Cardiac muscle cell (in vitro differentiated cells and primary cell): Measurements from ENCODE around the gene GTF2H1. TPM values are rescaled to one million over a fixed set of nuclear protein-coding genes. Genes with fewer than 3 reads are reported as not detected.

Source experiments
- DNase-seq, 2 donors: peaks; one replicate each; pipeline versions ENCODE4 v3.0.0 to v3.0.0-alpha.2; 2010 to 2017; ENCODE audit warnings: low read depth in 1 of 2, low spot score in 1 of 2
- H3K27ac ChIP-seq: fragments of 200-600 bp; sonication (generic); 2 replicates; pipeline ENCODE4 v1.5.1; 2016
- H3K27me3 ChIP-seq: fragments of 200-600 bp; sonication (generic); 2 replicates; pipeline ENCODE4 v1.6.0; 2016; ENCODE audit warnings: control low read depth
- H3K36me3 ChIP-seq: fragments of 200-600 bp; sonication (generic); 2 replicates; pipeline ENCODE4 v1.5.1; 2016; ENCODE audit warnings: control low read depth
- H3K4me1 ChIP-seq: fragments of 200-600 bp; sonication (generic); 2 replicates; pipeline ENCODE4 v1.8.1; 2017; ENCODE audit warnings: low read depth, mild to moderate bottlenecking, mixed run types
- H3K4me3 ChIP-seq: fragments of 200-600 bp; sonication (generic); 2 replicates; pipeline ENCODE4 v1.5.1; 2016; ENCODE audit warnings: mild to moderate bottlenecking
- H3K9me3 ChIP-seq: fragments of 200-600 bp; sonication (generic); 2 replicates; pipeline ENCODE4 v1.5.1; 2017; ENCODE audit warnings: low read depth, mild to moderate bottlenecking, control low read depth
- polyA plus RNA-seq: library from polyadenylated mRNA; unstranded; fragments of >200 nt; fragmentation: Nextera tagmentation; extraction: Ambion mirVana; gene quantifications from 2 replicates; pipeline ENCODE4 v1.2.1, GENCODE V29; 2016
- total RNA-seq: library from RNA; depleted of rRNA; stranded (reverse); fragments of >200 nt; gene quantifications from 2 replicates; pipeline ENCODE4 v1.2.3, GENCODE V29; 2016
- TF ChIP-seq, protein P1 (sequence below): IDR thresholded peaks from 2 replicates; pipeline ENCODE4 v1.5.1; 2012; ENCODE audit warnings: low read depth, mild to moderate bottlenecking, low read length

Gene GTF2H1
- total and polyA plus RNA-seq, 2 experiments from 2014 or later: 24.6 to 25.8 TPM

DNA sequence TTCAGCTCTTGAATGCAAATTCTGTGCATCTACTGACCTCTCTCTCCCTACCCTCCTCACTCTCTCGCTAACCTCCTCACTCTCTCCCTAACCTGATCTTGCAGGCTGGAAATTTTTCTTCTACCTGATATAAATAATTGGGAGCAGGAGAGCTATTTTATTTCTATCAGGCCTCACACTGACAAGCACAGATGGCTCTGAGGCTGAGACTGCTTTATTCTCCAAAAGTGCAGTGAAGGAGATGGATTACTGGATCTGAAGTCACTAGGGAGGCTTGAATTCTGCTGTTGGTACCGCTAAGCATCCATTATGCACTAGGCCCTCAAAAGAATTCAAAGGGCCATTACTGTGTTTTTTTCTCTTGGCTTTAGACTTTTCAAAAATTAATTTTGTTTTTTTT, 52.6 kb downstream of the GTF2H1 start:
- H3K27me3 ChIP-seq: no peaks in the 10 kb centered on the region
- no peak for DNase-seq
- no peaks in the 10 kb centered on the region for H3K4me1 ChIP-seq
- H3K27ac ChIP-seq: no peak overlapping the region
- TF ChIP-seq, protein P1, sequence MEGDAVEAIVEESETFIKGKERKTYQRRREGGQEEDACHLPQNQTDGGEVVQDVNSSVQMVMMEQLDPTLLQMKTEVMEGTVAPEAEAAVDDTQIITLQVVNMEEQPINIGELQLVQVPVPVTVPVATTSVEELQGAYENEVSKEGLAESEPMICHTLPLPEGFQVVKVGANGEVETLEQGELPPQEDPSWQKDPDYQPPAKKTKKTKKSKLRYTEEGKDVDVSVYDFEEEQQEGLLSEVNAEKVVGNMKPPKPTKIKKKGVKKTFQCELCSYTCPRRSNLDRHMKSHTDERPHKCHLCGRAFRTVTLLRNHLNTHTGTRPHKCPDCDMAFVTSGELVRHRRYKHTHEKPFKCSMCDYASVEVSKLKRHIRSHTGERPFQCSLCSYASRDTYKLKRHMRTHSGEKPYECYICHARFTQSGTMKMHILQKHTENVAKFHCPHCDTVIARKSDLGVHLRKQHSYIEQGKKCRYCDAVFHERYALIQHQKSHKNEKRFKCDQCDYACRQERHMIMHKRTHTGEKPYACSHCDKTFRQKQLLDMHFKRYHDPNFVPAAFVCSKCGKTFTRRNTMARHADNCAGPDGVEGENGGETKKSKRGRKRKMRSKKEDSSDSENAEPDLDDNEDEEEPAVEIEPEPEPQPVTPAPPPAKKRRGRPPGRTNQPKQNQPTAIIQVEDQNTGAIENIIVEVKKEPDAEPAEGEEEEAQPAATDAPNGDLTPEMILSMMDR: no peak
- H3K36me3 ChIP-seq: no peaks in the 10 kb centered on the region
- H3K4me3 ChIP-seq: no peak overlapping the region
- H3K9me3 ChIP-seq: no peaks in the 10 kb centered on the region

- TF ChIP-seq, protein P1: no peak
- H3K36me3 ChIP-seq: no peaks in the 10 kb centered on the region
Measured at GRCh38 chr11:18375941-18376340, 53.6 kb downstream of the GTF2H1 start.

GRCh38 chr11:18379201-18379600, 56.8 kb downstream of the GTF2H1 start:
- Histone ChIP-seq H3K4me3 (no peak overlapping the region), H3K36me3 (no peaks in the 10 kb centered on the region), H3K9me3 (no peaks in the 10 kb centered on the region), H3K27ac (no peak overlapping the region), H3K4me1 (peaks cover 14% of the 10 kb centered on the region), H3K27me3 (no peaks in the 10 kb centered on the region)
- DNase-seq: no peak
- TF ChIP-seq, protein P1: no peak

More at GRCh38 chr11:18375941-18376340, 53.6 kb downstream of the GTF2H1 start:
- Histone ChIP-seq H3K9me3 (no peaks in the 10 kb centered on the region), H3K27me3 (no peaks in the 10 kb centered on the region), H3K4me1 (no peaks in the 10 kb centered on the region), H3K27ac (no peak overlapping the region), H3K4me3 (no peak overlapping the region)
- DNase-seq: no peak

DNA sequence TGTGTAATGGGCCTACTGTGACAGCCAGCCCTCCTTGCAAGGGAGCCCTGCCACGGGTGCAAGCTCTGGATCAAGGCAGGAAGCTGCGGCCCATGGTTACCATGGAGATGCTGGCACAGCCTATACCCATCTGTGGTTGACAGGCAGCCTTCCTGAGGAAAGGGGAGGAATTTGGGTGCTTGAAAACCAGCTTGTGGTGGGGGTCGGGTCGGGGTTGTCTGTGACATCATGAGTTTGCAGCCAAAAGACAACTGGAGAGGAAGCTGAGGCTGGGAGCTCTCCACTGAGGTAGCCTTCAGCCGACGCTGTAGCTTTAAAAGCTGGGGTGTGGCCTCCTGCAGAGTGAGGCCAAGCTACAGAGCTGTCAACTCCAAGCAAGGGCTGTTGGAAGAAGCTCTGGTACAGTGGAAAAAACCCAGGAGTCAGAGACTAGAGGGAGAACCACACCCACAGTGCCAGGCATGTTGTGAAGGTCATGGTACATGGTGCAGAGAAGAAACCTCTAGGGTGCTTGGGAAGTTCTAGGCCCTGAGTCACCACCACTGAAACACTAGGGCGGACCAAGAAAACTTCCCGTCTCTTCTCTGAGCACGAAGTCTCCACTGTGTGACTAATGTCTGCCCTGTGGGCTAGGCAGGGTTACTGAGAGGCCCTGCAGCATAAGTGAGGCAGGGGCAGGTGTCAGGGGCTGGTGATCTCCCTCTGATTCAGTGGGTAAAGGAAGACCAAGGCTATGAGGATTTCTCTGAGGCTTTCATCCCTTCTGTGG, 61.2 kb downstream of the GTF2H1 start:
- Histone ChIP-seq H3K27ac (peak overlapping the region; percentile 91), H3K4me1 (peaks cover 20% of the 10 kb centered on the region), H3K9me3 (no peaks in the 10 kb centered on the region), H3K27me3 (no peaks in the 10 kb centered on the region), H3K36me3 (no peaks in the 10 kb centered on the region), H3K4me3 (no peak overlapping the region)
- peak; percentile 69 to 89 for DNase-seq
- TF ChIP-seq, protein P1: no peak

GRCh38 chr11:18384157-18384641, 61.8 kb downstream of the GTF2H1 start:
- peaks cover 20% of the 10 kb centered on the region for H3K4me1 ChIP-seq
- no peak overlapping the region for H3K4me3 ChIP-seq
- H3K9me3 ChIP-seq: no peaks in the 10 kb centered on the region
- TF ChIP-seq, protein P1: no peak
- no peaks in the 10 kb centered on the region for H3K27me3 ChIP-seq
- peak; percentile 49 to 92 for DNase-seq
- H3K27ac ChIP-seq: peak overlapping the region; percentile 91
- no peaks in the 10 kb centered on the region for H3K36me3 ChIP-seq
